Activated CD4-positive, alpha-beta T cell treated with anti-CD3 and anti-CD28 coated beads, Interleukin-2, amount 50 U/mL, for 24 hours (primary cell): Measurements from ENCODE around the gene DDAH1.

Experiments used
- DNase-seq, 2 donors: peaks; one replicate each; pipeline ENCODE4 v3.0.0-alpha.2; 2020; ENCODE audit warnings: low read depth in 1 of 2, low spot score in 1 of 2

DDAH1 gene

GRCh38 chr1:85330711-85331290, 134.2 kb downstream of the DDAH1 start:
- no peak for DNase-seq

- DNase-seq = no peak
Observed at GRCh38 chr1:85330214-85330631, 134.7 kb downstream of the DDAH1 start.

GRCh38 chr1:85328713-85329397, 136.1 kb downstream of the DDAH1 start:
- no peak for DNase-seq

- no peak for DNase-seq
Observed at GRCh38 chr1:85327759-85328158, 137.2 kb downstream of the DDAH1 start.

- DNase-seq = no peak
Observed at GRCh38 chr1:85326851-85327250, 138.1 kb downstream of the DDAH1 start.

- no peak for DNase-seq
Observed at GRCh38 chr1:85326336-85326735, 138.6 kb downstream of the DDAH1 start.

- no peak for DNase-seq
Observed at GRCh38 chr1:85325920-85326319, 139.0 kb downstream of the DDAH1 start.

- DNase-seq = no peak
Observed at GRCh38 chr1:85323770-85324169, 141.2 kb downstream of the DDAH1 start.

- no peak for DNase-seq
Observed at GRCh38 chr1:85322655-85323054, 142.3 kb downstream of the DDAH1 start.

- no peak for DNase-seq
Observed at GRCh38 chr1:85321237-85321964, 143.6 kb downstream of the DDAH1 start.

GRCh38 chr1:85320371-85321131, 144.4 kb downstream of the DDAH1 start:
- DNase-seq = no peak

GRCh38 chr1:85319931-85320330, 145.0 kb downstream of the DDAH1 start:
- no peak for DNase-seq

- DNase-seq = no peak
Observed at GRCh38 chr1:85319491-85319890, 145.5 kb downstream of the DDAH1 start.

GRCh38 chr1:85318217-85318616, 146.7 kb downstream of the DDAH1 start:
- DNase-seq = no peak

- DNase-seq = no peak
Observed at GRCh38 chr1:85317560-85317959, 147.4 kb downstream of the DDAH1 start.

- DNase-seq = no peak
Observed at GRCh38 chr1:85316321-85316720, 148.6 kb downstream of the DDAH1 start.

- DNase-seq = no peak
Observed at GRCh38 chr1:85315789-85316188, 149.2 kb downstream of the DDAH1 start.

- DNase-seq = no peak
Observed at GRCh38 chr1:85314726-85315125, 150.2 kb downstream of the DDAH1 start.

- no peak for DNase-seq
Observed at GRCh38 chr1:85313888-85314696, 150.9 kb downstream of the DDAH1 start.

- DNase-seq = no peak
Observed at GRCh38 chr1:85311818-85312217, 153.1 kb downstream of the DDAH1 start.

GRCh38 chr1:85308833-85309350, 156.1 kb downstream of the DDAH1 start:
- no peak for DNase-seq
